HepG2 (cell line): Measurements from ENCODE around the gene XPNPEP3. TPM values are rescaled to one million over a fixed set of nuclear protein-coding genes. Genes with fewer than 3 reads are reported as not detected.

ENCODE experiments used
- CREM ChIP-seq, 2 experiments: sonication (generic) in 1 of 2; formaldehyde crosslinking in 1 of 2; IDR thresholded peaks; 2 replicates each; pipeline versions ENCODE4 v1.4.0 to v1.6.1; 2016 to 2020; ENCODE audit warnings: antibody characterized with exemption in 1 of 2, mild to moderate bottlenecking in 1 of 2, missing genetic modification reagents in 1 of 2
- HDAC1 ChIP-seq: sonication (generic); formaldehyde crosslinking; IDR thresholded peaks from 2 replicates; pipeline ENCODE4 v1.5.1; 2020; ENCODE audit warnings: mild to moderate bottlenecking, missing genetic modification reagents
- HIVEP1 ChIP-seq: sonication (generic); formaldehyde crosslinking; IDR thresholded peaks from 2 replicates; pipeline ENCODE4 v1.4.0; 2020; ENCODE audit warnings: mild to moderate bottlenecking, missing genetic modification reagents
- KDM2A ChIP-seq: sonication (generic); formaldehyde crosslinking; IDR thresholded peaks from 2 replicates; pipeline ENCODE4 v1.4.0; 2020; ENCODE audit warnings: low read depth, missing genetic modification reagents, borderline replicate concordance
- LCORL ChIP-seq, 2 experiments: fragments of 450-650 bp in 1 of 2; sonication (generic) in 1 of 2; formaldehyde crosslinking in 1 of 2; IDR thresholded peaks; 2 replicates each; pipeline versions ENCODE4 v1.5.0 to v1.6.1; 2017 to 2020; ENCODE audit warnings: antibody characterized with exemption in 1 of 2, missing genetic modification reagents in 1 of 2
- POGZ ChIP-seq: sonication (generic); formaldehyde crosslinking; IDR thresholded peaks from 2 replicates; pipeline ENCODE4 v1.4.0; 2020; ENCODE audit warnings: mild to moderate bottlenecking, missing genetic modification reagents
- POLR2G ChIP-seq: fragments of 200-400 bp; formaldehyde crosslinking; IDR thresholded peaks from 2 replicates; pipeline ENCODE4 v1.6.1; 2018; ENCODE audit warnings: mild to moderate bottlenecking, low read depth, low read length, moderate library complexity
- SMAD3 ChIP-seq: sonication (generic); formaldehyde crosslinking; IDR thresholded peaks from 2 replicates; pipeline ENCODE4 v1.4.0; 2020; ENCODE audit warnings: missing genetic modification reagents
- SOX6 ChIP-seq, 2 experiments: fragments of 450-650 bp in 1 of 2; sonication (generic) in 1 of 2; formaldehyde crosslinking in 1 of 2; IDR thresholded peaks; 2 replicates each; pipeline versions ENCODE4 v1.4.0 to v1.6.1; 2017 to 2020; ENCODE audit warnings: antibody characterized with exemption in 1 of 2, mild to moderate bottlenecking in 1 of 2, missing genetic modification reagents in 1 of 2
- YY1 ChIP-seq: IDR thresholded peaks from 2 replicates; pipeline ENCODE4 v1.6.1; 2011; ENCODE audit warnings: low read length, low read depth, moderate library complexity, mild to moderate bottlenecking; ENCODE audit not compliant: insufficient read depth, insufficient replicate concordance
- ZFP37 ChIP-seq: sonication (generic); formaldehyde crosslinking; IDR thresholded peaks from 2 replicates; pipeline ENCODE4 v1.4.0; 2020; ENCODE audit warnings: missing genetic modification reagents, borderline replicate concordance
- ZFY ChIP-seq: sonication (generic); formaldehyde crosslinking; IDR thresholded peaks from 2 replicates; pipeline ENCODE4 v1.4.0; 2020; ENCODE audit warnings: missing genetic modification reagents
- ZNF441 ChIP-seq: sonication (generic); formaldehyde crosslinking; IDR thresholded peaks from 2 replicates; pipeline ENCODE4 v1.7.0; 2021; ENCODE audit warnings: missing genetic modification reagents, borderline replicate concordance
- ZNF446 ChIP-seq: sonication (generic); formaldehyde crosslinking; IDR thresholded peaks from 2 replicates; pipeline ENCODE4 v1.5.0; 2020; ENCODE audit warnings: mild to moderate bottlenecking, missing genetic modification reagents
- ZNF572 ChIP-seq: sonication (generic); formaldehyde crosslinking; IDR thresholded peaks from 2 replicates; pipeline ENCODE4 v1.5.1; 2020; ENCODE audit warnings: mild to moderate bottlenecking, missing genetic modification reagents
- ZNF749 ChIP-seq: sonication (generic); formaldehyde crosslinking; IDR thresholded peaks from 2 replicates; pipeline ENCODE4 v1.8.0; 2022; ENCODE audit warnings: mild to moderate bottlenecking, missing genetic modification reagents, moderate library complexity, borderline replicate concordance
- ZNF879 ChIP-seq: sonication (generic); formaldehyde crosslinking; IDR thresholded peaks from 2 replicates; pipeline ENCODE4 v1.8.1; 2023; ENCODE audit warnings: missing genetic modification reagents
- polyA plus RNA-seq, 8 experiments: library from polyadenylated mRNA; depleted of rRNA in 3 of 8; stranded (reverse) in 7 of 8; unstranded in 1 of 8; fragments of >200 nt; fragmentation: Illumina TruSeq in 4 of 8; extraction: Trizol in 4 of 8; gene quantifications; 2 replicates each; pipeline versions ENCODE4 v1.2.1 to v1.2.3, GENCODE V29; 2011 to 2016; ENCODE audit warnings: low read depth in 4 of 8, missing spikeins in 1 of 8, mixed read lengths in 1 of 8; ENCODE audit not compliant: insufficient read depth in 1 of 8
- total RNA-seq, 5 experiments: library from RNA; depleted of rRNA; stranded (reverse); fragments of >200 nt; fragmentation: Illumina TruSeq; extraction: Trizol; gene quantifications; 2 replicates each; pipeline ENCODE4 v1.2.3, GENCODE V29; 2016; ENCODE audit warnings: low read depth in 1 of 5
- TF ChIP-seq, protein P1 (sequence below): sonication (generic); formaldehyde crosslinking; IDR thresholded peaks from 2 replicates; pipeline ENCODE4 v1.5.0; 2020; ENCODE audit warnings: missing genetic modification reagents
- TF ChIP-seq, protein P2 (sequence below): IDR thresholded peaks from 2 replicates; pipeline ENCODE4 v1.4.0; 2020; ENCODE audit warnings: mild to moderate bottlenecking, missing genetic modification reagents
- TF ChIP-seq, protein P3 (sequence below): IDR thresholded peaks from 2 replicates; pipeline ENCODE4 v1.6.1; 2016; ENCODE audit warnings: missing genetic modification reagents, missing compliant biosample characterization
- TF ChIP-seq, protein P4 (sequence below): sonication (generic); formaldehyde crosslinking; IDR thresholded peaks from 2 replicates; pipeline ENCODE4 v1.8.1; 2023; ENCODE audit warnings: mild to moderate bottlenecking, missing genetic modification reagents

XPNPEP3 gene
- total and polyA plus RNA-seq, 2 of the 13 experiments (the other 11 are each of a cell fraction or from before 2014, with no cell fraction given) = 10.3 to 14.0 TPM

DNA sequence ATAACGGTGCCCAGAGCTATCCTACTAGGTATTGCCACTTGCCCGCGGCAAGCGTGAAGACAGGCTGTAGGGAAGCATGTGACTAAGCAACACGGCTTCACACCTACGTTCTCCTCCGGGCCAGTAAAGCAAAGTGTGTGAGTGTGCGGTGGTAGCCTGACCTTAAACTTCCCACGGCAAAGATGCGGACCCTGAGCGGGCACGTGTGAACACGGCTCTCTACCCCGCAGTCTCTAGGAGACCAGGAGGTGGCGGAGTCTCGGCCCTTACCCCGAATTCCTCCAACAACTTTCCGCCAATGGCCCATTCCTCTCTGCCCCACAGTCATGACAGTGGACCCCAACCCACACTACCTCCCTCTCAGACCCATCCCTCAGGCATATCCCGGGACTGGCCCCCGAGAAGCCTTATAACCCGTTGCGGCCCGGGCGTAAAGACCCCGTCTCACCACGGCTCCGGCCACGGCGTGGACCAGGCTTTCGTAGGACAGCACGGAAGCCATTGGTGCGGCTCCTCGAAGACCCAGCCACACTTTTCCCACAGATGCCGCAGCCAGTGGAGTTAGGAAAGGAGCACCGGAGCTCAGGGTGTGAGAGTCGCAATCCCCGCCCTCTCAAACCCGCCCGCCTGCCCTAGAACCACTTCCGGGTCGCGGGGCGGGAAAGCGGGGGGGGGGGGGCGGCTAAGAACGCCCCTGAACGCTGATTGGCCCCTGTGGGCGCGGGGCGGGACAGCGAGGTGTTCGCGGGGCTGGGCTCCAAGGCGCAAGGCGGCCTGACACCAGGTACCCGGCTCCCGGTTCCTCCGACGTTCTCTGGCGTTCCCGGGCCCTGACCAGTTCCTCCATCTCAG lies 38.0 kb upstream of the XPNPEP3 start, which contains the start of gene SLC25A17 (continued):
- TF ChIP-seq, protein P1, sequence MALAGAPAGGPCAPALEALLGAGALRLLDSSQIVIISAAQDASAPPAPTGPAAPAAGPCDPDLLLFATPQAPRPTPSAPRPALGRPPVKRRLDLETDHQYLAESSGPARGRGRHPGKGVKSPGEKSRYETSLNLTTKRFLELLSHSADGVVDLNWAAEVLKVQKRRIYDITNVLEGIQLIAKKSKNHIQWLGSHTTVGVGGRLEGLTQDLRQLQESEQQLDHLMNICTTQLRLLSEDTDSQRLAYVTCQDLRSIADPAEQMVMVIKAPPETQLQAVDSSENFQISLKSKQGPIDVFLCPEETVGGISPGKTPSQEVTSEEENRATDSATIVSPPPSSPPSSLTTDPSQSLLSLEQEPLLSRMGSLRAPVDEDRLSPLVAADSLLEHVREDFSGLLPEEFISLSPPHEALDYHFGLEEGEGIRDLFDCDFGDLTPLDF (CRISPR knock-in tag) = peak; percentile 80
- no peak for TF ChIP-seq SOX6 (IDR thresholded peaks at IDR 0.05)
- TF ChIP-seq SOX6 (CRISPR knock-in tag; IDR thresholded peaks at IDR 0.05) = peak; percentile 57
- TF ChIP-seq HDAC1 = peak; percentile 73; the same call in 1 of the 2 replicates
- no peak for TF ChIP-seq ZNF879
- TF ChIP-seq, protein P2, sequence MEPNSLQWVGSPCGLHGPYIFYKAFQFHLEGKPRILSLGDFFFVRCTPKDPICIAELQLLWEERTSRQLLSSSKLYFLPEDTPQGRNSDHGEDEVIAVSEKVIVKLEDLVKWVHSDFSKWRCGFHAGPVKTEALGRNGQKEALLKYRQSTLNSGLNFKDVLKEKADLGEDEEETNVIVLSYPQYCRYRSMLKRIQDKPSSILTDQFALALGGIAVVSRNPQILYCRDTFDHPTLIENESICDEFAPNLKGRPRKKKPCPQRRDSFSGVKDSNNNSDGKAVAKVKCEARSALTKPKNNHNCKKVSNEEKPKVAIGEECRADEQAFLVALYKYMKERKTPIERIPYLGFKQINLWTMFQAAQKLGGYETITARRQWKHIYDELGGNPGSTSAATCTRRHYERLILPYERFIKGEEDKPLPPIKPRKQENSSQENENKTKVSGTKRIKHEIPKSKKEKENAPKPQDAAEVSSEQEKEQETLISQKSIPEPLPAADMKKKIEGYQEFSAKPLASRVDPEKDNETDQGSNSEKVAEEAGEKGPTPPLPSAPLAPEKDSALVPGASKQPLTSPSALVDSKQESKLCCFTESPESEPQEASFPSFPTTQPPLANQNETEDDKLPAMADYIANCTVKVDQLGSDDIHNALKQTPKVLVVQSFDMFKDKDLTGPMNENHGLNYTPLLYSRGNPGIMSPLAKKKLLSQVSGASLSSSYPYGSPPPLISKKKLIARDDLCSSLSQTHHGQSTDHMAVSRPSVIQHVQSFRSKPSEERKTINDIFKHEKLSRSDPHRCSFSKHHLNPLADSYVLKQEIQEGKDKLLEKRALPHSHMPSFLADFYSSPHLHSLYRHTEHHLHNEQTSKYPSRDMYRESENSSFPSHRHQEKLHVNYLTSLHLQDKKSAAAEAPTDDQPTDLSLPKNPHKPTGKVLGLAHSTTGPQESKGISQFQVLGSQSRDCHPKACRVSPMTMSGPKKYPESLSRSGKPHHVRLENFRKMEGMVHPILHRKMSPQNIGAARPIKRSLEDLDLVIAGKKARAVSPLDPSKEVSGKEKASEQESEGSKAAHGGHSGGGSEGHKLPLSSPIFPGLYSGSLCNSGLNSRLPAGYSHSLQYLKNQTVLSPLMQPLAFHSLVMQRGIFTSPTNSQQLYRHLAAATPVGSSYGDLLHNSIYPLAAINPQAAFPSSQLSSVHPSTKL (CRISPR knock-in tag) = 0 out of 2 replicates have a peak, but pooled peaks have one; percentile 4
- TF ChIP-seq, protein P3, sequence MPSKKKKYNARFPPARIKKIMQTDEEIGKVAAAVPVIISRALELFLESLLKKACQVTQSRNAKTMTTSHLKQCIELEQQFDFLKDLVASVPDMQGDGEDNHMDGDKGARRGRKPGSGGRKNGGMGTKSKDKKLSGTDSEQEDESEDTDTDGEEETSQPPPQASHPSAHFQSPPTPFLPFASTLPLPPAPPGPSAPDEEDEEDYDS (CRISPR knock-in tag) = peak; percentile 20; the same call in 1 of the 2 replicates
- no peak for TF ChIP-seq CREM (IDR thresholded peaks at IDR 0.05)
- no peak for TF ChIP-seq CREM (CRISPR knock-in tag; IDR thresholded peaks at IDR 0.05)
- peak; percentile 62 for TF ChIP-seq POLR2G
- no peak for TF ChIP-seq ZNF749
- TF ChIP-seq YY1 = peak; percentile 48
- peak; percentile 89 for TF ChIP-seq KDM2A (CRISPR knock-in tag)
- peak; percentile 66; the same call in 1 of the 2 replicates for TF ChIP-seq SMAD3
- TF ChIP-seq, protein P4, sequence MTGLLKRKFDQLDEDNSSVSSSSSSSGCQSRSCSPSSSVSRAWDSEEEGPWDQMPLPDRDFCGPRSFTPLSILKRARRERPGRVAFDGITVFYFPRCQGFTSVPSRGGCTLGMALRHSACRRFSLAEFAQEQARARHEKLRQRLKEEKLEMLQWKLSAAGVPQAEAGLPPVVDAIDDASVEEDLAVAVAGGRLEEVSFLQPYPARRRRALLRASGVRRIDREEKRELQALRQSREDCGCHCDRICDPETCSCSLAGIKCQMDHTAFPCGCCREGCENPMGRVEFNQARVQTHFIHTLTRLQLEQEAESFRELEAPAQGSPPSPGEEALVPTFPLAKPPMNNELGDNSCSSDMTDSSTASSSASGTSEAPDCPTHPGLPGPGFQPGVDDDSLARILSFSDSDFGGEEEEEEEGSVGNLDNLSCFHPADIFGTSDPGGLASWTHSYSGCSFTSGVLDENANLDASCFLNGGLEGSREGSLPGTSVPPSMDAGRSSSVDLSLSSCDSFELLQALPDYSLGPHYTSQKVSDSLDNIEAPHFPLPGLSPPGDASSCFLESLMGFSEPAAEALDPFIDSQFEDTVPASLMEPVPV (CRISPR knock-in tag) = no peak
- TF ChIP-seq HIVEP1 (CRISPR knock-in tag) = peak; percentile 68
- peak; percentile 62; the same call in 1 of the 2 replicates for TF ChIP-seq ZNF572 (CRISPR knock-in tag)
- TF ChIP-seq ZNF441 (CRISPR knock-in tag) = peak; percentile 24; the same call in 1 of the 2 replicates
- peak; percentile 55; the same call in 1 of the 2 replicates for TF ChIP-seq POGZ
- peak; percentile 65 for TF ChIP-seq ZFY (CRISPR knock-in tag)
- TF ChIP-seq LCORL (IDR thresholded peaks at IDR 0.05) = no peak
- 0 out of 2 replicates have a peak, but pooled peaks have one; percentile 32 for TF ChIP-seq LCORL (CRISPR knock-in tag; IDR thresholded peaks at IDR 0.05)
- 0 out of 2 replicates have a peak, but pooled peaks have one; percentile 40 for TF ChIP-seq ZFP37 (CRISPR knock-in tag)
- peak; percentile 76; the same call in 1 of the 2 replicates for TF ChIP-seq ZNF446 (CRISPR knock-in tag)
